GM12878 (cell line): ENCODE data around the gene TMEM217. TPM values are rescaled to one million over a fixed set of nuclear protein-coding genes. Genes with fewer than 3 reads are reported as not detected.

Experiments used
- ATAC-seq: fragments of 200-7000 bp; cut with Tn5 transposase; 3 replicates; pipeline ENCODE4 v1.9.1; 2020; ENCODE audit warnings: mild to moderate bottlenecking, moderate library complexity
- BruUV-seq: library from RNA; stranded (reverse); fragments of 400-500 nt; replicated peaks from 2 replicates; lab custom pipeline; 2021; lab: Mats Ljungman, UMichigan
- CTCF ChIA-PET: fragments of 300-600 bp; sonication (Branson Sonifier 250); formaldehyde crosslinking; extraction: SDS; loops from one replicate; lab custom pipeline; 2021; ENCODE audit warnings: inconsistent platforms; lab: Yijun Ruan, JAX
- POLR2A ChIA-PET: fragments of 350-600 bp; formaldehyde crosslinking; extraction: SDS; loops from one replicate; lab custom pipeline; 2021; ENCODE audit warnings: inconsistent platforms; lab: Charles Lee
- RAD21 ChIA-PET: fragments of 300-600 bp; sonication (Branson Sonifier 250); formaldehyde crosslinking; loops from one replicate; lab custom pipeline; 2023; ENCODE audit warnings: antibody characterized with exemption; ENCODE audit not compliant: unreplicated experiment; lab: Charles Lee
- SMC1A ChIA-PET: fragments of 300-600 bp; sonication (Branson Sonifier 250); formaldehyde crosslinking; loops from one replicate; lab custom pipeline; 2023; ENCODE audit not compliant: unreplicated experiment, uncharacterized antibody; lab: Charles Lee
- DNase-seq: peaks from one replicate; pipeline ENCODE4 v3.0.0-alpha.2; 2011; ENCODE audit warnings: low read depth, low spot score
- FAIRE-seq: peaks from 3 replicates; lab custom pipeline; 2011; peaks lifted over from hg19 to GRCh38; lab: Jason Lieb, UNC
- H2AFZ ChIP-seq: 2 replicates; pipeline ENCODE4 v1.6.0; 2011; ENCODE audit warnings: low read depth, low read length, control low read depth; ENCODE audit not compliant: control insufficient read depth
- H3K27ac ChIP-seq: 2 replicates; pipeline ENCODE4 v1.5.1; 2011; ENCODE audit warnings: control low read depth; ENCODE audit not compliant: control insufficient read depth, insufficient read depth
- H3K27me3 ChIP-seq, 2 experiments: replicated peaks in 1 of 2; 2 replicates each; pipeline versions ENCODE4 v1.6.0 to v1.6.1; 2011; ENCODE audit warnings: low read length in 1 of 2; ENCODE audit not compliant: control insufficient read depth in 2 of 2, insufficient read depth in 2 of 2
- H3K36me3 ChIP-seq, 2 experiments: 2 replicates each; pipeline ENCODE4 v1.5.1; 2011; ENCODE audit warnings: low read length in 1 of 2; ENCODE audit not compliant: control insufficient read depth in 2 of 2, insufficient read depth in 2 of 2
- H3K4me1 ChIP-seq: 2 replicates; pipeline ENCODE4 v1.6.1; 2011; ENCODE audit warnings: mild to moderate bottlenecking, low read length, moderate library complexity, mixed read lengths; ENCODE audit not compliant: control insufficient read depth, insufficient read depth
- H3K4me2 ChIP-seq: 2 replicates; pipeline ENCODE4 v1.6.0; 2011; ENCODE audit warnings: control low read depth; ENCODE audit not compliant: control insufficient read depth, insufficient read depth
- H3K4me3 ChIP-seq: fragments of 200-600 bp; sonication (generic); 2 replicates; pipeline ENCODE4 v1.5.1; 2016
- H3K79me2 ChIP-seq: 2 replicates; pipeline ENCODE4 v1.6.0; 2011; ENCODE audit warnings: low read length; ENCODE audit not compliant: control insufficient read depth, insufficient read depth
- H3K9ac ChIP-seq: 2 replicates; pipeline ENCODE4 v1.8.0; 2011; ENCODE audit warnings: low read length, control low read depth, mixed read lengths; ENCODE audit not compliant: control insufficient read depth, insufficient read depth
- H3K9me3 ChIP-seq: replicated peaks from 3 replicates; pipeline ENCODE4 v1.5.1; 2011; ENCODE audit warnings: mild to moderate bottlenecking, low read length; ENCODE audit not compliant: control insufficient read depth, insufficient read depth
- H4K20me1 ChIP-seq: 2 replicates; pipeline ENCODE4 v1.6.0; 2011; ENCODE audit not compliant: control insufficient read depth, insufficient read depth
- CBFB ChIP-seq: IDR thresholded peaks from 2 replicates; pipeline ENCODE4 v1.6.1; 2016; ENCODE audit warnings: antibody characterized with exemption, low read depth
- CBX3 ChIP-seq: fragments of 200-600 bp; sonication (generic); IDR thresholded peaks from 2 replicates; pipeline ENCODE4 v1.6.1; 2016; ENCODE audit warnings: low read depth, borderline replicate concordance
- CEBPZ ChIP-seq: fragments of 150-350 bp; IDR thresholded peaks from 2 replicates; pipeline ENCODE4 v1.6.1; 2016; ENCODE audit warnings: low read depth, low read length
- DPF2 ChIP-seq: fragments of 450-650 bp; IDR thresholded peaks from 2 replicates; pipeline ENCODE4 v1.6.1; 2017; ENCODE audit warnings: mild to moderate bottlenecking
- HDAC6 ChIP-seq: fragments of 200-600 bp; sonication (generic); IDR thresholded peaks from one replicate; pipeline ENCODE4 v1.8.0; 2017; ENCODE audit warnings: antibody characterized with exemption; ENCODE audit not compliant: unreplicated experiment
- HSF1 ChIP-seq: fragments of 150-350 bp; IDR thresholded peaks from 2 replicates; pipeline ENCODE4 v1.6.1; 2014; ENCODE audit warnings: mild to moderate bottlenecking, low read depth, low read length
- IRF5 ChIP-seq: fragments of 450-650 bp; IDR thresholded peaks from 2 replicates; pipeline ENCODE4 v1.6.1; 2017; ENCODE audit warnings: borderline replicate concordance
- MEF2A ChIP-seq: IDR thresholded peaks from 2 replicates; pipeline ENCODE4 v1.6.1; 2011; ENCODE audit warnings: low read depth, mild to moderate bottlenecking, low read length, moderate library complexity; ENCODE audit not compliant: insufficient read depth
- MYB ChIP-seq: fragments of 150-350 bp; IDR thresholded peaks from 2 replicates; pipeline ENCODE4 v1.6.1; 2014; ENCODE audit warnings: mild to moderate bottlenecking, low read depth, low read length, borderline replicate concordance
- NFYB ChIP-seq: IDR thresholded peaks from 2 replicates; pipeline ENCODE4 v1.6.1; 2011; ENCODE audit warnings: low read depth, mild to moderate bottlenecking, low read length, improper control_type of control experiment, moderate library complexity; ENCODE audit not compliant: insufficient read depth
- NR2C1 ChIP-seq: fragments of 450-650 bp; IDR thresholded peaks from 2 replicates; pipeline ENCODE4 v1.6.1; 2017; ENCODE audit warnings: antibody characterized with exemption, mild to moderate bottlenecking, moderate library complexity
- PAX5 ChIP-seq: IDR thresholded peaks from 2 replicates; pipeline ENCODE4 v1.6.1; 2011; ENCODE audit warnings: low read depth, low read length, borderline replicate concordance
- SMAD1 ChIP-seq: fragments of 450-650 bp; IDR thresholded peaks from 2 replicates; pipeline ENCODE4 v1.6.1; 2018; ENCODE audit warnings: mild to moderate bottlenecking, low read depth; ENCODE audit not compliant: partially characterized antibody
- SRF ChIP-seq, 2 experiments: IDR thresholded peaks; 2 replicates each; pipeline ENCODE4 v1.6.1; 2011; ENCODE audit warnings: low read depth in 2 of 2, low read length in 2 of 2, mild to moderate bottlenecking in 1 of 2, moderate library complexity in 1 of 2
- TARDBP ChIP-seq: IDR thresholded peaks from 2 replicates; pipeline ENCODE4 v1.6.1; 2016; ENCODE audit warnings: borderline replicate concordance
- WGBS: methylation state at CpG from one replicate; pipeline ENCODE4 v1.1.6; 2016; ENCODE audit warnings: low lambda C conversion rate; ENCODE audit not compliant: insufficient replicate concordance, insufficient coverage; ENCODE audit errors: missing lambda C conversion rate; 5-methylcytosine and 5-hydroxymethylcytosine counted together
- in situ Hi-C: fragments of 300-500 bp; cut with MboI; formaldehyde crosslinking; loops from 9 replicates; pipeline ENCODE4 v1.14.3; 2018; ENCODE audit warnings: mixed read lengths
- intact Hi-C: fragments of 100-400 bp; cut with micrococcal nuclease; formaldehyde crosslinking; loops from one replicate; pipeline ENCODE4 v1.14.2; 2022; ENCODE audit not compliant: unreplicated experiment
- polyA plus RNA-seq, 11 experiments: library from polyadenylated mRNA; depleted of rRNA in 4 of 11; unstranded in 6 of 11; stranded (reverse) in 5 of 11; fragments of >200 nt; fragmentation: Nextera tagmentation in 4 of 11; fragmentation: Illumina TruSeq in 1 of 11; extraction: Ambion mirVana in 4 of 11; extraction: Trizol in 1 of 11; gene quantifications; 1 replicate in 1 of 11; 2 replicates in 10 of 11; pipeline versions ENCODE4 v1.2.1 to v1.2.3, GENCODE V29; 2011 to 2016; ENCODE audit warnings: inconsistent platforms in 2 of 11, missing spikeins in 2 of 11, low read depth in 1 of 11
- total RNA-seq, 4 experiments: library from RNA; depleted of rRNA in 3 of 4; stranded (reverse); fragments of >200 nt in 3 of 4; fragmentation: Illumina TruSeq in 1 of 4; extraction: Trizol in 1 of 4; gene quantifications; 2 replicates each; pipeline versions ENCODE4 v1.2.1 to v1.2.3, GENCODE V29; 2013 to 2021
- TF ChIP-seq, protein P1 (sequence below): IDR thresholded peaks from 2 replicates; pipeline ENCODE4 v1.6.1; 2011; ENCODE audit warnings: low read depth, low read length, improper control_type of control experiment, borderline replicate concordance
- TF ChIP-seq, protein P2 (sequence below): IDR thresholded peaks from 2 replicates; pipeline ENCODE4 v1.6.1; 2012; ENCODE audit warnings: low read depth, low read length, improper control_type of control experiment

The TMEM217 gene
- total and polyA plus RNA-seq, 10 of the 15 experiments (the other 5 are each of a cell fraction or from before 2014, with no cell fraction given) = 1.3 to 4.5 (median 2.3) TPM

DNA sequence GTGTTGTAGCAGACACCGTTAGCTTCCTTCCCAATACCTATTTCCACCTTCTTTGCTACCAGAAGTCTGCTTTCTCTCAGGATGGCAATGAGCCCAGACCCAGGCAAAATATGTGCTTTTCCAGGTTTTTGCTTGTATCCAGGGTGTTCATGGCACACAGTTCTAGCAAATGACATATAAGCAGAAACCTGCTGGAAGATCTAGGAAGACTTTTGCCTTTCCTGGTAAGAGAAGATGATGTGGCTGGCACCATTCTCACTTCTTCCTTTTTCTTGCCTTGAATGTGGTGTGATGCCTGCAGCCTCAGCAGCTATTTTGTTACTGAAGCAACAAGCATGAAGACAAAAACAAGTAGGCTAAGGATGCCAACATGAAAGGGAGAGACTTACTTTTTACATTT is 19.6 kb downstream of the TMEM217 start:
- no peak overlapping the region for H3K4me3 ChIP-seq
- ATAC-seq (no peak), DNase-seq (no peak), FAIRE-seq (no peak)
- ChIA-PET CTCF (interaction anchor here (0.6 to 1.5 kb wide), 5 partner anchors 29 to 623 kb away, joined by 3 to 6 read pairs (median 3); no protein-coding TSS in a partner anchor), SMC1A (interaction anchor here (1.0 to 2.6 kb wide), 4 partner anchors 18 to 188 kb away, joined by 3 to 6 read pairs (median 3); partner anchors contain the start of genes TBC1D22B and TMEM217), POLR2A (interaction anchor here (0.5 to 1.0 kb wide), 2 partner anchors 19 to 222 kb away, joined by 3 read pairs; partner anchors contain the start of gene TBC1D22B), RAD21 (interaction anchor here (0.7 to 1.3 kb wide), 2 partner anchors 16 to 87 kb away, joined by 3 to 4 read pairs; no protein-coding TSS in a partner anchor)
- no peak overlapping the region for H3K9ac ChIP-seq
- no peaks in the 10 kb centered on the region for H3K36me3 ChIP-seq
- in situ Hi-C loops = no loop called here
- no peaks in the 10 kb centered on the region for H3K79me2 ChIP-seq
- H3K27me3 ChIP-seq = no peaks in the 10 kb centered on the region
- BruUV-seq = no TSS peak
- WGBS = 4% methylated on average over 1 of the region's 1 CpG
- no peak overlapping the region for H3K27ac ChIP-seq
- H3K4me1 ChIP-seq = peaks cover 9% of the 10 kb centered on the region; the same call in 1 of the 2 replicates
- H3K4me2 ChIP-seq = no peak overlapping the region
- no peaks in the 10 kb centered on the region for H4K20me1 ChIP-seq
- TF ChIP-seq HDAC6 (no peak), CBX3 (no peak), SRF (IDR thresholded peaks at IDR 0.05; ENCODE audit: low read depth in 2 of 2, low read length in 2 of 2) (no peak), CEBPZ (no peak), NFYB (no peak), HSF1 (no peak), CBFB (no peak), IRF5 (no peak), DPF2 (no peak), NR2C1 (no peak), MEF2A (no peak), MYB (no peak), SMAD1 (no peak), TARDBP (no peak), PAX5 (no peak)
- TF ChIP-seq, protein P1, sequence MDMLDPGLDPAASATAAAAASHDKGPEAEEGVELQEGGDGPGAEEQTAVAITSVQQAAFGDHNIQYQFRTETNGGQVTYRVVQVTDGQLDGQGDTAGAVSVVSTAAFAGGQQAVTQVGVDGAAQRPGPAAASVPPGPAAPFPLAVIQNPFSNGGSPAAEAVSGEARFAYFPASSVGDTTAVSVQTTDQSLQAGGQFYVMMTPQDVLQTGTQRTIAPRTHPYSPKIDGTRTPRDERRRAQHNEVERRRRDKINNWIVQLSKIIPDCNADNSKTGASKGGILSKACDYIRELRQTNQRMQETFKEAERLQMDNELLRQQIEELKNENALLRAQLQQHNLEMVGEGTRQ = no peak
- TF ChIP-seq, protein P2, sequence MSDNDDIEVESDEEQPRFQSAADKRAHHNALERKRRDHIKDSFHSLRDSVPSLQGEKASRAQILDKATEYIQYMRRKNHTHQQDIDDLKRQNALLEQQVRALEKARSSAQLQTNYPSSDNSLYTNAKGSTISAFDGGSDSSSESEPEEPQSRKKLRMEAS = no peak
- TF ChIP-seq, all 136 proteins: peak for 0
- intact Hi-C loops = no loop called here
- Histone ChIP-seq H2AFZ (no peak overlapping the region), H3K9me3 (no peaks in the 10 kb centered on the region)
